Coronary artery (tissue), 2 donors: ENCODE data around the gene ST7L.
A peak's percentile ranks its signal among the peaks of the same experiment; 100 is the strongest.

ENCODE experiments used
- DNase-seq: peaks from one replicate; pipeline ENCODE4 v3.0.0-alpha.2; 2017; ENCODE audit warnings: low spot score
- H3K27ac ChIP-seq, 2 donors: fragments of 200-600 bp; sonication (generic); one replicate each; pipeline ENCODE4 v1.5.1; 2016 to 2019
- H3K4me3 ChIP-seq: fragments of 200-600 bp; sonication (generic); 2 replicates; pipeline ENCODE4 v1.5.1; 2016; ENCODE audit warnings: mild to moderate bottlenecking, moderate library complexity
- TF ChIP-seq, protein P1 (sequence below): fragments of 200-600 bp; sonication (generic); IDR thresholded peaks from one replicate; pipeline ENCODE4 v1.5.1; 2019; ENCODE audit warnings: antibody characterized with exemption

The ST7L gene

DNA sequence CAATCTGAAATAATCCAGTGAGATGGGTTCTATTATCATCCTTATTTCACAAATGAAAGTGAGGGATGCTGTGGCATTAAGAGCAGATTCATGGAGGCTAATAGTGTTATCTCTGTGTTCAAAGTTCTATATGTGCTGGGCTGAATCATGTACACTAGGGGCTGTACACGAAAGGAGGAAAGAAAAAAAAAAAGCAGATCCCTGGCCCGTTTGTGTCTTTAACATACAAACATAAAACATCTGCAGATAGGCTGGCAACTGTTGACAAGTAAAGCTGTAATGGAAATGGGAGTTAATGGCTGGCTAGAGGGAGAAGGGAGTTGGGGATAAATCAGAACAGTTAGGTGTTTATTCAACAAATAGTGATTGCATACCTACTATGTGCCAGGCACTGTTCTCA lies 107.0 kb downstream of the ST7L start:
- no peak for DNase-seq
- Histone ChIP-seq H3K27ac (no peak overlapping the region), H3K4me3 (no peak overlapping the region)
- TF ChIP-seq, protein P1, sequence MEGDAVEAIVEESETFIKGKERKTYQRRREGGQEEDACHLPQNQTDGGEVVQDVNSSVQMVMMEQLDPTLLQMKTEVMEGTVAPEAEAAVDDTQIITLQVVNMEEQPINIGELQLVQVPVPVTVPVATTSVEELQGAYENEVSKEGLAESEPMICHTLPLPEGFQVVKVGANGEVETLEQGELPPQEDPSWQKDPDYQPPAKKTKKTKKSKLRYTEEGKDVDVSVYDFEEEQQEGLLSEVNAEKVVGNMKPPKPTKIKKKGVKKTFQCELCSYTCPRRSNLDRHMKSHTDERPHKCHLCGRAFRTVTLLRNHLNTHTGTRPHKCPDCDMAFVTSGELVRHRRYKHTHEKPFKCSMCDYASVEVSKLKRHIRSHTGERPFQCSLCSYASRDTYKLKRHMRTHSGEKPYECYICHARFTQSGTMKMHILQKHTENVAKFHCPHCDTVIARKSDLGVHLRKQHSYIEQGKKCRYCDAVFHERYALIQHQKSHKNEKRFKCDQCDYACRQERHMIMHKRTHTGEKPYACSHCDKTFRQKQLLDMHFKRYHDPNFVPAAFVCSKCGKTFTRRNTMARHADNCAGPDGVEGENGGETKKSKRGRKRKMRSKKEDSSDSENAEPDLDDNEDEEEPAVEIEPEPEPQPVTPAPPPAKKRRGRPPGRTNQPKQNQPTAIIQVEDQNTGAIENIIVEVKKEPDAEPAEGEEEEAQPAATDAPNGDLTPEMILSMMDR = no peak

DNA sequence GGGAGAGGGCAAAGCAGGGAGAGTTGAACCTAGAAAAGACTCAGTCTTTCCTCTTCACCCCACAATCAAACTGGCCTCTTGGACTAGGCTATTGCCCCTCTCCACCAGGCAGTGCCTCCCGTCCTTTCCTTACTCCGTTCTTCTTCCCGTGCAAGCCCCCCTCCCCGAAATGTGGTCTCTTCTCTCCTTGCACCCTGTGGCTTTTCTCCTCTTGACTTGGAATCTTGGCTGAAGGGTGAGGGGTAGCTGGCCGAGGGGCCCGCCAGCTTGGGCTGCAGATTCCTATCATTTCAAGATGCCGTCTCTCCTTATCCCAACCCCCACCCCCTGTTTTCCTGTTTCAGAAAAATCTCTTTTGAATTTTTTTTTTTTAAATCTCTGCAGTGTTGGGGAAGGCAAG lies 108.6 kb downstream of the ST7L start:
- Histone ChIP-seq H3K4me3 (no peak overlapping the region), H3K27ac (no peak overlapping the region)
- TF ChIP-seq, protein P1 = no peak
- DNase-seq = no peak

DNA sequence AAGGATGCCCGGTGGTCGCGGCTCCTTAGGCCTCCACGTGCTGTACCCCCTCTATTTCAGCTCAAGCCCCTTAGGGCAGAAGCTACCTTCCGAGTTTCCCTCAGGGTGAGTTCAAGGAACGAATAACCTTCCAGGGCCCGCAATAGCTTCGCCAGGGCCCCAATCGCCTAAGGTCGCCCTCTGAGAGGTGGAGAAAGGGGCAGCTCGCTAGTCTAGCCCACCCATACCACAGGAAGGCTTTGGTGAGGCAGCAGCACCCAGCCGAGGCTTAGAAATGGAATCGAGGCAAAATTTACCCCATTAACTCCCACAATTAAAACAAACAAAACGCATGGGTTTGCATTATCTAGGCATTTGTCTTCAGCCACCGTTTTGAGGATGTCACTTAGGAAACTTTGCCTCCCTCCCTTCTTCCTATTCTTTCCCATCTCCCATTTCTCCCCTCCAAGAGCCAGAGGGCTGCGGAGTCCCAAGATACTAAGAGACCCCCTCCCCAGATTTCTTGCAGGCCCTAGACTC lies 109.2 kb downstream of the ST7L start:
- Histone ChIP-seq H3K27ac (no peak overlapping the region), H3K4me3 (peak overlapping the region; percentile 78)
- TF ChIP-seq, protein P1 = no peak
- DNase-seq = no peak

DNA sequence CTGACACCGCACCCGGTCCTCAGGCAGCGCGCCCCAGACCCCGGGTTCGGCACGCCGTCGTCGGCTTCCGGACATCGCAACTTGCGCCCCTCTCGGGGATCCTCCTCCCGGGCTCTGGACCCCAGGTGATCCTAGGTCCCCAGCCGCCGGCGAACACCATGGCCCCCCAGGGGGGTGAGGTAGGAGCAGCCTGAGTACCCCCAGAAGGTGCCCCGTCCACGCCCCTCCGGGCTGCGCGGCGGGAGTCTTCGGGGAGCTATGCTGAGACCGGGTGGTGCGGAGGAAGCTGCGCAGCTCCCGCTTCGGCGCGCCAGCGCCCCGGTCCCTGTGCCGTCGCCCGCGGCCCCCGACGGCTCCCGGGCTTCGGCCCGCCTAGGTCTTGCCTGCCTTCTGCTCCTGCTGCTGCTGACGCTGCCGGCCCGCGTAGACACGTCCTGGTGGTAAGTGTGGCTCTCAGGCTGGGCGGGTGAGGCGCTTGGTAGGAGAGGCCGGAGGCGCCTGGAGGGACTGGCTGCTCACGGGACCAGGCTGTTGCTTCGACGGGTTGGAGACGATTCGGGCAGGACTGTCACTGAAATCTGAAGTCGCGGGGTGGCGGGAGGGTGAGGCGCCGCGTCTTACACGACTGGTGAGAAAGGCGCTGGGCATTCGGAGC lies 109.8 kb downstream of the ST7L start:
- H3K27ac ChIP-seq = peak overlapping the region in 1 of 2 donors; percentile 47
- no peak for DNase-seq
- peak overlapping the region; percentile 78 for H3K4me3 ChIP-seq
- TF ChIP-seq, protein P1 = no peak

DNA sequence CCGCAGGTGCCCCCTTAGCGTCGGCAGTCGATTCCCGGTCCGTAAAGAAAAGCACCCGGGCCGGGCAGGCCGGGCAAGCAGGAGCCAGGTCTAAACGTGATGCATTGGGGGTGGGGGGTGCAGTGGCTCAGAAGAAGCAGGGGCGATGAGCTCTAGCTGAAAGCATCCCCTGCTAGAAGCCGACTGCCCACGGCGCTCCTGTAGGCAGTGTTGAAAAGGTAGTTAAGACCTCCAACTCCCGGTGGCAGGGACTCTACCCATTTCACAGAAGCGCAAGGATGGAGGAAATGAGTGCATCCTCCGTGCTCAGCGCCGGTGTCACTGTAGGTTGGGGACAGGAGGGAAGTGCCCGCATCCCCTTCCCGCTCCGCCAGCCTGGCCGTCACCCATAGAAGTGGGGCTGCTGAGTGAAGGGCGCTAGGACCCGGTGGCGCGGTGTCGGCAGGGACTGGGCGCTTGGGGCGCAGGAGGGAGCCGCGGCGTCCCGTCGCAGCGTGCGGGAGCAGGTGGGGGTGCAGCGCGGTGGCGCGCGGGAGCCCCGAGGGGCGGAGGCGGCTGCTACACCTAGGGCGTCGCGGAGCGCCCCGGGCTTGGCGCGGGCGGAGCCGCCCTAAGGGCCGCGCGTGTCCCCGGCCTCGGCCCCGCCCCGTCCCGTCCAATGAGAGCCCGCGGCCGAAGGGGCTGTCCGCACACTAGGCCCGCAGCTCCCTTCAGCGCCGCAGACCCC lies 110.5 kb downstream of the ST7L start, which contains the start of gene WNT2B:
Gene WNT2B (plus strand): TSS at position 688 of the 727 bp plus-strand sequence. CDS start 298 bp downstream, outside the sequence.
- H3K4me3 ChIP-seq = peak within 1 kb of the TSS; percentile 78
- TF ChIP-seq, protein P1 = no peak
- DNase-seq = no peak
- peak within 1 kb of the TSS in 1 of 2 donors; percentile 47 for H3K27ac ChIP-seq

DNA sequence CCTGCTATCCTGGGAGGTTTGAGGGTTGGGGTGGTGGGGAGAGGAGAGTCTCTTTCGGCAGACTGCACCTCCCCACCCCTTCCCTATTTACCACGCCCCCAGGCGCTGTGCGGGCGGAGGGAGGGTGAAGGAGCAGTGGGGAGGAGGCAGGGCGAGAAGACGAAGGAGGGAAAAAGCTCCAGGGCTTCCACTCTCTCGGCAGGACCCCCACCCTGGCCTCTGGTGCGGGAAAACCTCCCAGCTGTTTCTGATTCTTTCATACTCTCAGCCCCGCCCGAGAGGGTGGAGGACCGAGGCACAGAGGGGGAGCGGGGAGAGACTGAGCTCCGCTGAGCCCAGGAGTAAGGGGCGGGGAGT lies 111.0 kb downstream of the ST7L start:
- TF ChIP-seq, protein P1 = no peak
- H3K4me3 ChIP-seq = peak overlapping the region; percentile 78
- DNase-seq = no peak
- H3K27ac ChIP-seq = no peak overlapping the region
